PFSK-1 (cell line): ENCODE results near the gene OR4N5.

Experiments
- FOXP2 ChIP-seq: optimal IDR thresholded peaks from 2 replicates; pipeline ENCODE3; 2011; ENCODE audit warnings: borderline replicate concordance, control low read depth, inconsistent platforms; ENCODE audit not compliant: insufficient read depth; ENCODE audit errors: extremely low read length, extremely low read depth
- POLR2AphosphoS5 ChIP-seq: IDR thresholded peaks from 2 replicates; pipeline ENCODE4 v1.6.1; 2012; ENCODE audit warnings: low read depth, mild to moderate bottlenecking, control low read depth, low read length, moderate library complexity
- SIN3A ChIP-seq: IDR thresholded peaks from 2 replicates; pipeline ENCODE4 v1.6.1; 2012; ENCODE audit warnings: mild to moderate bottlenecking, low read length, moderate library complexity, borderline replicate concordance; ENCODE audit not compliant: insufficient read depth
- TAF1 ChIP-seq: IDR thresholded peaks from 2 replicates; pipeline ENCODE4 v1.6.1; 2012; ENCODE audit warnings: low read length, control low read depth, borderline replicate concordance; ENCODE audit not compliant: insufficient read depth
- TF ChIP-seq, protein P1 (sequence below), 2 experiments: IDR thresholded peaks; 2 replicates each; pipeline versions ENCODE4 v1.6.1 to v1.8.0; 2011 to 2012; ENCODE audit warnings: low read depth in 2 of 2, low read length in 2 of 2, control low read depth in 1 of 2, inconsistent platforms in 1 of 2, mild to moderate bottlenecking in 1 of 2, moderate library complexity in 1 of 2; ENCODE audit not compliant: insufficient read depth in 1 of 2

OR4N5 gene

GRCh38 chr14:20167091-20167490, 28.5 kb downstream of the OR4N5 start:
- TF ChIP-seq TAF1 (no peak), POLR2AphosphoS5 (no peak), FOXP2 (no peak), SIN3A (no peak)
- TF ChIP-seq, protein P1, sequence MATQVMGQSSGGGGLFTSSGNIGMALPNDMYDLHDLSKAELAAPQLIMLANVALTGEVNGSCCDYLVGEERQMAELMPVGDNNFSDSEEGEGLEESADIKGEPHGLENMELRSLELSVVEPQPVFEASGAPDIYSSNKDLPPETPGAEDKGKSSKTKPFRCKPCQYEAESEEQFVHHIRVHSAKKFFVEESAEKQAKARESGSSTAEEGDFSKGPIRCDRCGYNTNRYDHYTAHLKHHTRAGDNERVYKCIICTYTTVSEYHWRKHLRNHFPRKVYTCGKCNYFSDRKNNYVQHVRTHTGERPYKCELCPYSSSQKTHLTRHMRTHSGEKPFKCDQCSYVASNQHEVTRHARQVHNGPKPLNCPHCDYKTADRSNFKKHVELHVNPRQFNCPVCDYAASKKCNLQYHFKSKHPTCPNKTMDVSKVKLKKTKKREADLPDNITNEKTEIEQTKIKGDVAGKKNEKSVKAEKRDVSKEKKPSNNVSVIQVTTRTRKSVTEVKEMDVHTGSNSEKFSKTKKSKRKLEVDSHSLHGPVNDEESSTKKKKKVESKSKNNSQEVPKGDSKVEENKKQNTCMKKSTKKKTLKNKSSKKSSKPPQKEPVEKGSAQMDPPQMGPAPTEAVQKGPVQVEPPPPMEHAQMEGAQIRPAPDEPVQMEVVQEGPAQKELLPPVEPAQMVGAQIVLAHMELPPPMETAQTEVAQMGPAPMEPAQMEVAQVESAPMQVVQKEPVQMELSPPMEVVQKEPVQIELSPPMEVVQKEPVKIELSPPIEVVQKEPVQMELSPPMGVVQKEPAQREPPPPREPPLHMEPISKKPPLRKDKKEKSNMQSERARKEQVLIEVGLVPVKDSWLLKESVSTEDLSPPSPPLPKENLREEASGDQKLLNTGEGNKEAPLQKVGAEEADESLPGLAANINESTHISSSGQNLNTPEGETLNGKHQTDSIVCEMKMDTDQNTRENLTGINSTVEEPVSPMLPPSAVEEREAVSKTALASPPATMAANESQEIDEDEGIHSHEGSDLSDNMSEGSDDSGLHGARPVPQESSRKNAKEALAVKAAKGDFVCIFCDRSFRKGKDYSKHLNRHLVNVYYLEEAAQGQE (IDR thresholded peaks at IDR 0.05; ENCODE audit: insufficient read depth in 1 of 2, low read depth in 2 of 2, low read length in 2 of 2), result no peak

GRCh38 chr14:20176330-20176729, 37.7 kb downstream of the OR4N5 start:
- no peak for TF ChIP-seq FOXP2
- TF ChIP-seq, protein P1 (IDR thresholded peaks at IDR 0.05; ENCODE audit: insufficient read depth in 1 of 2, low read depth in 2 of 2, low read length in 2 of 2), result no peak
- TF ChIP-seq SIN3A, result no peak
- TF ChIP-seq TAF1, result no peak
- TF ChIP-seq POLR2AphosphoS5, result no peak

GRCh38 chr14:20177433-20177974, 38.9 kb downstream of the OR4N5 start:
- no peak for TF ChIP-seq SIN3A
- no peak for TF ChIP-seq FOXP2
- no peak for TF ChIP-seq POLR2AphosphoS5
- TF ChIP-seq, protein P1 (IDR thresholded peaks at IDR 0.05; ENCODE audit: insufficient read depth in 1 of 2, low read depth in 2 of 2, low read length in 2 of 2), result no peak
- no peak for TF ChIP-seq TAF1

GRCh38 chr14:20179218-20179617, 40.6 kb downstream of the OR4N5 start:
- no peak for TF ChIP-seq FOXP2
- no peak for TF ChIP-seq SIN3A
- TF ChIP-seq POLR2AphosphoS5, result no peak
- TF ChIP-seq TAF1, result no peak
- TF ChIP-seq, protein P1 (IDR thresholded peaks at IDR 0.05; ENCODE audit: insufficient read depth in 1 of 2, low read depth in 2 of 2, low read length in 2 of 2), result no peak

DNA sequence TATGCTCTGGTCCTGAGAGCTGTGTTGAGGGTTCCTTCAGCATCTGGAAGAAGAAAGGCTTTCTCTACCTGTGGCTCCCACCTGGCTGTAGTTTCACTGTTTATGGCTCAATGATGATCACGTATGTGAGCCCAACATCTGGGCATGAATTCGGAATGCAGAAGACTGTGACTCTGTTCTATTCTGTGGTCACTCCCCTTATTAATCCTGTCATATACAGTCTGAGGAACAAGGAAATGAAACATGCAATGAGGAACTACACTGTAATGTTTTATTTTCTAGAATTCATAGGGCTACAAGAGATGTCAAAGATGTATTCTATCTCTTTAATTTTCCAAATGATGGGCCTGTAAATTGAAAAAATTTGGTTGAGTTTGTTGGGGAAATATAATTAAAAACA, 41.3 kb downstream of the OR4N5 start:
- TF ChIP-seq FOXP2, result no peak
- TF ChIP-seq POLR2AphosphoS5, result no peak
- TF ChIP-seq TAF1, result no peak
- no peak for TF ChIP-seq SIN3A
- TF ChIP-seq, protein P1 (IDR thresholded peaks at IDR 0.05; ENCODE audit: insufficient read depth in 1 of 2, low read depth in 2 of 2, low read length in 2 of 2), result no peak
